ENCODE data around the gene TMEM86A.
A peak's percentile ranks its signal among the peaks of the same experiment; 100 is the strongest.

Gene TMEM86A

GRCh38 chr11:18727479-18728236 is 29.1 kb downstream of the TMEM86A start:
- peak; percentile 69 for DNase-seq

GRCh38 chr11:18728658-18729057 is 30.1 kb downstream of the TMEM86A start:
- DNase-seq = no peak

GRCh38 chr11:18729426-18729825 is 30.8 kb downstream of the TMEM86A start:
- no peak for DNase-seq

- no peak for DNase-seq
These were observed 31.4 kb downstream of the TMEM86A start for GRCh38 chr11:18730020-18730419.

- DNase-seq = no peak
These were observed 32.9 kb downstream of the TMEM86A start for GRCh38 chr11:18731441-18731840.

- DNase-seq = peak; percentile 70
These were observed 33.6 kb downstream of the TMEM86A start for GRCh38 chr11:18731949-18732821.

GRCh38 chr11:18733202-18733601 is 34.6 kb downstream of the TMEM86A start:
- DNase-seq = no peak

- DNase-seq = no peak
These were observed 38.1 kb downstream of the TMEM86A start for GRCh38 chr11:18736590-18737148.

- DNase-seq = no peak
These were observed 39.1 kb downstream of the TMEM86A start for GRCh38 chr11:18737642-18738041.

- DNase-seq = no peak
These were observed 41.1 kb downstream of the TMEM86A start for GRCh38 chr11:18739685-18740084.

GRCh38 chr11:18741783-18742182 is 43.2 kb downstream of the TMEM86A start:
- DNase-seq = no peak

- DNase-seq = no peak
These were observed 44.8 kb downstream of the TMEM86A start for GRCh38 chr11:18743365-18743764.

GRCh38 chr11:18743900-18744514 is 45.4 kb downstream of the TMEM86A start:
- no peak for DNase-seq

GRCh38 chr11:18745251-18745650 is 46.7 kb downstream of the TMEM86A start:
- DNase-seq = no peak

GRCh38 chr11:18748766-18749365 is 50.3 kb downstream of the TMEM86A start:
- no peak for DNase-seq

GRCh38 chr11:18749681-18750319 is 51.2 kb downstream of the TMEM86A start:
- DNase-seq = peak; percentile 74

GRCh38 chr11:18750944-18751343 is 52.4 kb downstream of the TMEM86A start:
- no peak for DNase-seq

GRCh38 chr11:18752502-18752901 is 53.9 kb downstream of the TMEM86A start:
- DNase-seq = no peak

GRCh38 chr11:18754308-18754707 is 55.7 kb downstream of the TMEM86A start:
- DNase-seq = no peak
